Stimulated activated CD8-positive, alpha-beta memory T cell treated with anti-CD3 and anti-CD28 coated beads, Interleukin-2, amount 100 ng/mL, for 48 hours (primary cell): ENCODE data around the gene PVALB.
"Not testable (repeated sequence)": the region's sequence is repeated elsewhere in the genome, so short reads cannot be mapped to it uniquely, and the experiment has no call there.

Experiments
- DNase-seq, 2 donors: peaks; one replicate each; pipeline ENCODE4 v3.0.0-alpha.2; 2020; ENCODE audit warnings: low read depth in 2 of 2

Gene PVALB

GRCh38 chr22:36756746-36757655, 59.8 kb downstream of the PVALB start:
- DNase-seq: no peak

- no peak for DNase-seq
These were observed 60.8 kb downstream of the PVALB start for GRCh38 chr22:36756031-36756430.

- no peak for DNase-seq
These were observed 61.5 kb downstream of the PVALB start for GRCh38 chr22:36755316-36755715.

GRCh38 chr22:36754881-36755280, 62.0 kb downstream of the PVALB start:
- not testable (repeated sequence) for DNase-seq

GRCh38 chr22:36753916-36754315, 62.9 kb downstream of the PVALB start:
- no peak for DNase-seq

- DNase-seq: no peak
These were observed 63.6 kb downstream of the PVALB start for GRCh38 chr22:36753120-36753802.
